GM19452 (cell line): Measurements from ENCODE around the gene SYF2.
"Not testable (repeated sequence)": the region's sequence is repeated elsewhere in the genome, so short reads cannot be mapped to it uniquely, and the experiment has no call there.

ENCODE experiments used
- ATAC-seq: cut with Tn5 transposase; IDR thresholded peaks from one replicate; pipeline ENCODE4 v1.9.1; 2021; ENCODE audit not compliant: unreplicated experiment

The SYF2 gene

DNA sequence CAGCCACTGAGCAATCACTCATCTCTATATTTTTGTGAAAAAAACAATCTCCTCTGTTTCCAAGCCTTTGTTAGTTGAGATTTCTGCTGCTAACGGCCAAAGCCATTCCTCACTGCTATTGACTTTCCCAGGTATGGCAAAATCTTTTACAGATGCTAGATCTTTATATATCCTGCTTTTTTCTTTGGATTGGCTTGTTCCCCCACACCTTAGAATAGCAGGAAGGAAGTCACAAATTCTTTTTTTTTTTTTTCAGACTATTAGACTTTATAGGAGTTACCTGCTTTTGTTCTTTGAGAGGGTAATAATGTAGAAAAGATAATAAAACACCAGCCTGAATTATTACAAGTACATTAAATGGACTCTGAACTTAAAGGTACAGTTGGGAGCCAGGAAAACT lies 24.2 kb downstream of the SYF2 start:
- ATAC-seq: no peak

DNA sequence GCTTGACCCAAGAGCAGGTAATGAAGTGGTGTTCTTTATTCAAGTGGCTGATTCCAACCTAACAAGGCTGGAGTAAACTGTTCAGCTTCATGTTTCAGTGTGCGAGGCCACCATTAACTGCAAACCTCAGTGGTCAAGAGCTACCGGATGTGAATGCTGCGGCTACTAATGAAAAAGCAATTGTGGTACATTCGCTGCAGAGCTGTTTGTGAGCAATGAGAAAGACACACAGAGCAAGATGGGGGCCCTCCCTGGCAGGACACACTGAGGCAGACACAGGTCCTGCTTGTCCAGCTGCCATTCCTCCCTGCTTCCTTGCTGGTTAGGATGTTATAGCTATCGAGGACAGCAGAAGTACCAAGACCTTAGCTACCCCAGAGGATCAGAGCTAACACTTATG lies 26.1 kb downstream of the SYF2 start:
- no peak for ATAC-seq

DNA sequence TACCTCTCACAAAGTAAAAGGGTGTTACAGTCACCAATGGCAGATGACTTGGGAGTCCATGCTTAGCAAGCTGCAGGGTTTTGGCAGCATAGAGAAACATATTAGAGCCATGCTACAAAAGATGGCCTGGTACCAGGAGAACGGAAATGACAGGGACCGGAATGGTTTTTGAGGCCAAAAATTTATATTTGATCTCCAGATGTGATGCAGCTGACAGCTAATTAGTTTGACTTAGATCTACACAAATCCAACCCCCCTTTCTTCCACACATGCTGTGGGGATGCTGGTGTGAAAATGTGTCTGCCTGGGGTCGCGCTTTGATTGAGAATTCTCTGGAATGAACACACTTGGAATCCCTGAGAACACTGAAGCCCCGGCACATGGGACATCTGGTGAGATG lies 26.5 kb downstream of the SYF2 start:
- ATAC-seq: no peak

DNA sequence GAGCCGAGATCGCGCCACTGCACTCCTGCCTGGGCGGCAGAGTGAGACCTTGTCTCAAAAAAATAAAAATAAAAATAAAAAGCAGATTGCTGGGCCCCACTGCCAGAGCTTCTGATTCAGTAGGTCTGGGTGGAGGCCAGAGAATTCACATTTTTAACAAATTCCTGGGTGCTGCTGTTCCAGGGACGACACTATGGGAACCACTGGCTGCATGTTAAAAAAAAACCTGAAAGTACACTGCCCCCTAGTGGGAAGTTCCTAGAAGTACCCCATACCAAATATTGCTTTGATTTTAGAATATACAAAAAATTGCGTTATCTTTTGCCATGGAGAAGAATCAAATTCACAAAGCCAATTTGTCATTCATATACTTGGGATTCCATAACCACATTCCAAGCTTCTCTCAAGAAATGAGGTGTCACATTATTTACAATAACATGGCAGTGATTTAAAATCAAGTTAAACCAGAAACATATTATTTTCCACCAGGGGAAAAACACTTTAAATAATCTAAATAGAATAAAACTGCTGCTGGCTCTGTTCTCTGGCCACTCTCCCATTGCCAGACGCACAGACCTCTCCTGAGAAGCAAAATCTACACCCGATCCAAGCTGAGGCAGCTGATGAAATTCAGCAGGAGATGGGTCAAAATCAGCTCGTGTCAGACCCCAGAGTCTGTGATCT lies 27.4 kb downstream of the SYF2 start:
- ATAC-seq: no peak

DNA sequence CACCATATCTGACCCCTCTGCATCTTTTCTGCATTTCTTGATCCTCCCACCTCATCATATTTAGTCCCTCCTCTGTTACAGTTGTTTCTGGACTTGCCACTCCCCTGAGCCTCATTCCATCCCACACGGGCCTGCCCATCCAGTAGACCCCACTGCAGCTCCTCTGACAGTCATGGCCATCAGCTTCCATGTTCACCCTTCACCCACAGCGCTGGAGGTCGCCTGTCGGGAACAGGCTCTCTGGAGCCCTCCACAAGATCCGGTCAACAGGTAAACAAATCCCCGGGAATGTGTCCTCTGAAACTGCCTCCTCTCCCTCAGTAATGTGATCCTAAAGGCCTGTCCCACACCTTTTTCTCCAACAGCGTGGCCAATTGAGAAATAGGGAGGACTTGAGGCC lies 31.3 kb downstream of the SYF2 start:
- no peak for ATAC-seq

DNA sequence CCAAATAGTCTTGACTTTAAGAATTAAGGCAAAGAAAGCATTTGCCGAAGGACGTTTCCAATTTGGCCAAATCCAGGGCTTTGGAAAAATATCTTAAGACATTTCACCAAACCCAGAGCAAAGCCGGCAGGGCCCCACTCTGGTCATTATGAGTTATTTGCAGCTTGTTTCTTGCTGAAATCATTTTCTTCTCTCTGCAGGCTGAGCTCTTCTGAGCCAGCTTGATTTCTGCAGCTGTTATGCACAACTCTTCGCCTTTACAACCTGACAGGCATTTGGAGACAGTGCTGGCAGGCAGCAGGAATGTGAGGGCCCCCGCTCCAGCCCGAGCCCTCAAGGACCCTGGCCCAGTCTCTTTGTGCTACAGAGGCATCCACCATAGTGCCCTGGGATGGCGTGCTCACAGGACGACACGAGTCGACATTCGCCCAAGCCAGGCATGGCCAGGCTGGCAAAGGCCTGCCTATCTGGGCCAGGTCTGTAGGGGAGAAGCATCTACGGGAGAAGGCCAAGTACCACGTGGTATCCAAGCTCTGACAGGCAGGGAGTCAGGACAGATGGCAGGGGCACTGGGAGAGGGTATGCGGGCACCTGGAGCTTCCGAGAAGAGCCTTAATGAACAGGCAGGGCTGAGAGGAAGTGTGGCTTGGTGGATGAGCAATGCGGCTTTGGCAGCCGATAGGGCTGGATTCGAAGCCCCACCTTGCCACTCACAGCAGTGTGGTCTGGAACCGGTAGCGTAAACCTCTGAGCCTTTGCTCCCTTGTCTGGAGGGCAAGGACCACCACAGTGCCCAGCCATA lies 32.3 kb downstream of the SYF2 start:
- no peak for ATAC-seq

DNA sequence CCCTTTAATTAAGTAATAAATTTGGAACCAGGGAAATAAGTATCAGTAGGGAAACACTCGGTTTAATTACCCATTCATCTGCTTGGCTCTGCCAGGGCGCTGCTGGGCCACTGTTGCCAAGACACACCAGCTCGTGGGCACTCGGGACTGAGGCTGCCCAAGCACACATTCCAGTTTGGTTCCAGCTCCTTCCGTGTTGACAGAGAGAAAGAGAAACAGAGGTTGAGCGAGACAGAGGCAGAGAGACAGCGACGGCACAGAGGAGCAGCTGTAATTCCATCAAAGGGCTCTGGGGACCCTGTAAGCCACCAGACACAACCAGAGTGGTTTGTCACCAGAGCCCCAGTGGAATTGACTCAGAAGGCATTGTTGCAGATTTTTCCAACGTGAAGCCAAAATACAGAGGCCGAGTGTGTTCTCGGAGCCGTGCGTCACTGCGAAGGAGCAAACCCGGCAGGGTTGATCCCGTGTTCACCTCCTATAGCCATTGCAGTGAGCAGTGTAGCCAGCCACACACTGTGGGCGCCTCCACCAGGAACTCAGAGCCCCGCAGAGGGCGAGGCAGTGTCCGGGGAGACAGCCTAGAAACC lies 33.5 kb downstream of the SYF2 start:
- ATAC-seq: no peak

DNA sequence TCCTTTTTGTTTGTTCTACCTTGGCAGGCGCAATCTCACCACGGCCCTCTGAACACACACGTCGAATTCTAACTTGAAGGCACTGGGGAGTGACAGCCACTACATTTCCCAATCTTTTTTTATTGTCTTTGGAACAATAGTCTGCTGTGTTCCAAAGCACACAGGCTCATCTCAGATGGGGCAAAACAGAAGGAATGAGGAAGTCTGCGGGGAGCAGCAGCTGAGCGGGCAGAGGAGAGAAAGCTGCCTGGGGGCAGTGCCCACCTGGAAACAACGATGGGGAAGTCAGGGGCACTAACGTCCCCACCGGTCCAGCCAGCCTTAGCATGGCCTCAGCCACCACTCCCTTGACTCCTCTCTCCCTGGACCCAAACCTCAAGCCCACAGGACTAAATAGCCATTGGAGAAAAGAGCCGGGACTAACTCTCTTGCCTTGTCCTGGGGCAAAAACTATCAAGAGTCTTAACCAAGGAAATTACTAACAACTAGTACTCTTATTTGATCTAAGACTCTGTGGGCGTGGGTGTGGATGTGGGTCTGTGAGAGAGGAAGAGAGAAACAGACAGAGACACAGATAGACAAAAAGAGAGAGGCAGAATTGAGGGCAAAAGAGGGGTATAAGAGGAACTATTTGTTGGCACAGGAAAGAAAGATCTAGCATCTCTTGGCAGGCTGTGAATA lies 34.2 kb downstream of the SYF2 start:
- no peak for ATAC-seq

DNA sequence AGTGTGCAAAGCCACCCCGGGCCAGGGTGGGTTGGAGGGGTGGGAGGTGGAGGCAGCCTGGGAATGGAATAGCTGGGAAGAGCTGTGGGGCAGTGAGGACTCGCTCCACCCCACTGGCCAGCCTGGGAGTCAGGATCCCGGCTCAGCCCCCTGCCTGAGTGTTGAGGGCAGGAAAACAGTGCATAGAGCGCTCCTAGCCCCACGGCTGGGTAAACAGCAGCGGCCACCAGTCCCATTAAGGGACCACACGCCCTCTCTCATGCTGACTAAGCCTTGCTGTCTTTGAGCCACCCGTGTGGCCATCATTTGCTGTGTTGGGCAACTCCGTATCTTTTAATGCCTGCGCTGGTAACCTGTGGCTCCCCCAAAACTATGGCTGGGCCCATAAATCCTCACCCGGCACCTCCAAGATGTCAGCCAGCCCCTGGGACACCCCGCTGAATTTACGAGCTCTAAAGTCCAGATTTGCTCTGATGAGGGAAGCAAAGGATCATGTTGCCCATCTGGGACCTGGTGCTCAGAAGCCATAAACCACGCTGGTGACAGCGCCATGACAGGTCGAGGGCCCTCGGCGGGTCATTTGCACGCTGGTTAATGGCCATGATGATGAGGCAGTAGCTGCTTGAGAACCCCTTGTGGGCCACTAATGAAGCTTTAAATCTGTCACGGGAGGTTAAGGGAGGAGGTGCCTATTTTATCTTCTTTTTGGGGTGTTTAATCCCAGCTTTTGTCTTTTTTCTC lies 34.9 kb downstream of the SYF2 start:
- no peak for ATAC-seq

DNA sequence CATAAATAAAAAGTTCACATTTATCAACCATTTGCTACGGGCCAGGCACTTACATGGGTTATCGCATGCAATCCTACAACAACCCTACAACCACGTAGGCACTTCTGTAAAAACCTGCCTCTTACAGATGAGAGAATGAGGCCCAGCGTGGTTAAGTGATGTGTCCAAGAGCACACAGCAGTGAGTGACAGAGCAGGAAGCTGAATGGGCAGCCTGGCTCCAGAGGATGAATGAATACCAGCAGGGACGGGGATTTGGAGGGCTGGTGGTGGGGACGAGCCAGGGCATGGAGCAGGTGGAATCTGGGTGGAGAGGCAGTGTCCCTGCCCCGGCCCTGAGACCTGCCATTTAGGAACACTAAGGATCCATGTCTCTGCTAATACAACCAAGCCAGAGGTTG lies 35.5 kb downstream of the SYF2 start:
- no peak for ATAC-seq

DNA sequence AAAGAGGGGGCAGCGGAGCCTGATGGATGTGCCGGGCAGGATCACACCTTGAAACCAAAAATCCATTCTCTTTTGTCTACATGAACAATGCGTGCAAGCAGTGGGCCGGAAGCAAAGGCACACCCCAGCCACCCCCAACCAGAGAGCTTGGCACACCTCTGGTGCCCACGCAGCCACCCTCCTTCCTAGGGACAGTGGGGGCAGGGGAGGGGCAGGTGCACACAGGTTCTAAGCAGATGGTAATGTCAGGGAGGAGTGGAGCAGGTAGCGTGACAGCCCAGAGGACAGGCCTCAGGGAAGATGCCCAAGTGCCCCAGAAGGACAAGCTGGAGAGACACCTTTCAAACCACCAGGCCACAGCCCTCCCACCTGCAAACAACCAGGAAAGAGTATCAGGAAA lies 36.5 kb downstream of the SYF2 start:
- ATAC-seq: no peak

DNA sequence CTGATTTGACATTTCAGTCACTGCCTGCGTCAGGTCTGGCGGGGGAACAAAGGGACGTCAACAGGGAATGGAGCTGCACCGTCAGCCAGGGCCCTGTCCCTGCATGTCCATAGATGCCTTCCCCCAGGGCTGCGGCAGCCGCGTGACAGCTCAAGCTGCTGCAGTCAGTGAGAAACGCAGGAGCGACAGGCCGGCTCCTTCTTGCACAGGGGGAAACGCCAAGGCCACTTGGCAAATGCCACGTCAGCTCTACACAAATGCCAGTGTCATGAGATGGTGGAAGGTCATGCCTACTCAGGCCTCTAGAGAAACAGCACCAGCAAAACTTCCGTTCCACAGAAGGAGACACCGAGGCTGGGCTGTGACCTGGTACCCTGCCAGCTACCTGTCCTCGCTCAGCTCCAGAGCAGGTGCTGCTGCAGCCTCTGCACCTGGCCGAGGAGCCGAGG lies 37.7 kb downstream of the SYF2 start:
- no peak for ATAC-seq

DNA sequence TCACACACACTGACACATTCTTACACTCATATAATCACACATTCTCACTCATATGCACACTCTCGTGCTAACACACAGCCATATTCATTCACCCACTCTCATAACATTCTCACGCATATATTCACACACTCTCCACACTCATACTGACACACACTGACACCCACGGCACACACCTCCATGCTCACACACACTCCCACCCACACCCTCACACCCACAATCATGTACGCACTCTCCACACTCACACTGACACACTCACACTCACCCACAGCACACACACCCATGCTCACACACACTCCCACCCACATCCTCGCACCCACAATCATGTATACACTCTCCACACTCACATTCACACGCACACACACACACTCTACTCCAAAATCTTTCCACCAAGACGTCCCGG lies 38.2 kb downstream of the SYF2 start:
- no peak for ATAC-seq

DNA sequence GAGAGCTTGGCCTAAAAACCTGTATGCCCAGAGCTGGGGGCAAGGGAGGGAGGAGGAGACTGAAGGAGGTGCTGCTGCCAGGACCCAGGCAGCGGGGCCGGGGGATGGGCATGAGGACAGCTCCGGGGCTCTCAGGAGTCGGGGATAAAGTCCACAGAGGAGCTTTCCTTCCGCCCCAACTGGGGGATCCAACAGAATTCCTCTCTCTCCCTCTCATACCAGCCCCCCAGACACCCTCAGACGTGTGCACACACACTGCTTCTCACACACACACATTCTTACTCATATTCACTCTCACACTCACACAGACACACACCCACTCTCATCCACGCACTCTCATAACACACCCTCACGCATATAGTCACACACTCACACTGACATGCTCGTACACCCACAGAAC lies 39.1 kb downstream of the SYF2 start:
- ATAC-seq: no peak

DNA sequence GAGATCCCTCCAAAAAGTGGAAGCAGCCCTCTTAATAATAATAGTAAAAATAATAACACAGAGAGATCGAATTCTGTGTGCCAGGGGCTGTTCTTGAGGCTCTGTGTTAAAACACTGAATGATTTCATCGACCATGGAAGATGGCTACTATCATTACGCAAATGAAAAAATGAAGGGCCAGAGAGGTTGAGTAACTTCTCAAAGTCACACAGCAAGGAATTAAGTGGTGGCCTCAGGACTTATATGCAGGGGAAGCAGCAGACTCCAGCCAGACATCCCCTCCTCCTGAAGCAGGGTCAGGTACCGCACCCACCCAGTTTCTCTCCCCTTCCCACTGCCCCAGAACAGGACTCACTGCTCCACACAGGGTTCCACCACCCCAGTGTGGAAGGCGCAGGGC lies 40.1 kb downstream of the SYF2 start:
- ATAC-seq: no peak

DNA sequence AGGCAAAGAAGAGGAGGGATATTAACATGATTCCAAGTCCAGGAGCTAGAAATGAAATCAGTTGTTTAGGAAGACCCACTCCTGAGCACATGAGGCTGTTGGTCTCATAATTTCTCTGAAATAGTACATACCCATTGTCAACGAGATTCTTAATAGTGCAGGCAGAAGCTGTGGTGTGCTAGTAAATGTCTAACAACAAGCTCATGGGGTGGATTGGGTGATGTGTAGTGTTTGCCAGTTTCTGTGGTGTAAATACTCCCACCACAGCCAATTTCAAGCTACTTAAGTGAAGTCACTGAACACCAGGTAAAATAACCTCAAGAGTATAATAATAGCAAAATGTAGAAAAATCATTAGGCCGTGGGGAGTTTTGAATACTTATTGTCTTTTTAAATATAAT lies 42.0 kb downstream of the SYF2 start:
- ATAC-seq: no peak

DNA sequence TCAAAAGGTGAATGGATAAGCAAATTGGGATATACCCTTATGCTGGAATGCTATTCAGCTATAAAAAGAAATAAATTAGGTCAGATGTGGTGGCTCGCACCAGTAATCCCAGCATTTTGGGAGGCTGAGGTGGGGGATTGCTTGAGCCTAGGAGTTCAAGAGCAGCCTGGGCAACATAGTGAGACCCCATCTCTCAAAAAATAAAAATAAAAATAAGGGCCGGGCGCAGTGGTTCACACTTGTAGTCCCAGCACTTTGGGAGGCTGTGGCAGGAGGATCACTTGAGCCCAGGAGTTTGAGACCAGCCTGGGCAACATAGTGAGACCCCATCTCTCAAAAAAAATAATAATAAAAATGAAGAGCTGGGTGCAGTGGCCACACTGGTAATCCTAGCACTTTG lies 44.4 kb downstream of the SYF2 start:
- not testable (repeated sequence) for ATAC-seq

DNA sequence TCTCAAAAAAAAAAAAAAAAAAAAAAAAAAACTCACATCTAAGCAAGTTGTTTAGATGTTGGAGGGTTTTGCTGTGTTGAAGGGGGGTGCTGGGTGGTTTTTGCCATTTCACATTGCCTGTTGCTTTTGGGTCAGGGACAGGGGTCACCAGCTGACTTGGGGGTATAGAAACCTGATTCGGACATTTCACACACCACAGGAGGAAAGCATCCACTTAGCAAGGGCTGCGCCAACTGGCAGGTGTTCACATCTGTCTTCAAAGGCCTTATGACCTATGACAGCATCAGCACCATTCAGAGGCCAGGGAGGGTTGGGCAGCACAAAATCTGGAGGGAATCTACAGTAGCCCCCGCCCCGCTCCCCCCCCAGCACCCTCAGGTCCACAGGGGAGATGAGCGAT lies 45.2 kb downstream of the SYF2 start:
- no peak for ATAC-seq

DNA sequence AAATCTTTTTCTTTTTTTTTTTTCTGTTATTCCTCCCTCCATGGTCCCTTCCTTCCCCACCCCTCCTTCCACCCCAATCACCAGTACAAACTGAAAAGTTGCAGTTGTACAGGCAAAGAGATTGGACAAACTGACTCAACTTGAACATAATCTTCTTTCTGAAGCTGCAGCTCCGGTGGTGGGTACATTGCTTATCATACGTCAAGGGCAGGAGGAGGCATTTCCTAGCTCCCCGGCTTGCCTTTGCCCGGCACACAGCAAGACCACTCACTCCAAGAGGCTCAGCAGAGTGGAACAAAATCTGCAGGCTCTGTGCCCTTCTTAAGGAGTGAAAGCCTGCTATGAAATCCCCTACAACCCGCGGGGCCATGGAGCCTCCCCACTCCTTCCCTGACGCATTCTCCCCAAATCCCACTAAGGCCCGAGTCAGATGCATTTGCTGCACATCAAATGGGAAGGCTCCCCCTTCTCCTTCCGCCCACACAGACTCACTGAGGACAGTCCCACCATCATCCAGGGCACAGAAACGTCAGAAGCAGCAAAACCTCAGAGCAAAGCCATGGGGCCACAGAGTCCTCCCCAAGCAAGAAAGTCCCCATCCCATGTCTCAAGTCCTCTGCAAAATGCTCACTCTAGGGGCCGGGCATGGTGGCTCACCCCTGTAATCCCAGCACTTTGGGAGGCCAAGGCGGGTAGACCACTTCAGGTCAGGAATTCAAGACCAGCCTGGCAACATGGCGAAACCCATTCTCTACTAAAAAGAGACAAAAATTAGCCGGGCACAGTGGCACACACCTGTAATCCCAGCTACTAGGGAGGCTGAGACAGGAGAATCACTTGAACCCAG lies 45.9 kb downstream of the SYF2 start:
- no peak for ATAC-seq
